ENCODE measurements around the gene TRIP10.
"Not testable (repeated sequence)": the region's sequence is repeated elsewhere in the genome, so short reads cannot be mapped to it uniquely, and the experiment has no call there.

GRCh38 chr19:6771648-6772027, 32.2 kb downstream of the TRIP10 start:
- TF ChIP-seq, protein P1, sequence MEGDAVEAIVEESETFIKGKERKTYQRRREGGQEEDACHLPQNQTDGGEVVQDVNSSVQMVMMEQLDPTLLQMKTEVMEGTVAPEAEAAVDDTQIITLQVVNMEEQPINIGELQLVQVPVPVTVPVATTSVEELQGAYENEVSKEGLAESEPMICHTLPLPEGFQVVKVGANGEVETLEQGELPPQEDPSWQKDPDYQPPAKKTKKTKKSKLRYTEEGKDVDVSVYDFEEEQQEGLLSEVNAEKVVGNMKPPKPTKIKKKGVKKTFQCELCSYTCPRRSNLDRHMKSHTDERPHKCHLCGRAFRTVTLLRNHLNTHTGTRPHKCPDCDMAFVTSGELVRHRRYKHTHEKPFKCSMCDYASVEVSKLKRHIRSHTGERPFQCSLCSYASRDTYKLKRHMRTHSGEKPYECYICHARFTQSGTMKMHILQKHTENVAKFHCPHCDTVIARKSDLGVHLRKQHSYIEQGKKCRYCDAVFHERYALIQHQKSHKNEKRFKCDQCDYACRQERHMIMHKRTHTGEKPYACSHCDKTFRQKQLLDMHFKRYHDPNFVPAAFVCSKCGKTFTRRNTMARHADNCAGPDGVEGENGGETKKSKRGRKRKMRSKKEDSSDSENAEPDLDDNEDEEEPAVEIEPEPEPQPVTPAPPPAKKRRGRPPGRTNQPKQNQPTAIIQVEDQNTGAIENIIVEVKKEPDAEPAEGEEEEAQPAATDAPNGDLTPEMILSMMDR (IDR thresholded peaks at IDR 0.05): not testable (repeated sequence)
- TF ChIP-seq POLR2A, POLR2AphosphoS5 (IDR thresholded peaks at IDR 0.05): not testable (repeated sequence)
